AG10803 (cell line): Measurements from ENCODE around the gene UPK1B.

Experiments
- DNase-seq: peaks from one replicate; pipeline ENCODE4 v3.0.0; 2010; ENCODE audit warnings: low read depth
- H3K4me3 ChIP-seq: 2 replicates; pipeline ENCODE4 v1.5.1; 2011; ENCODE audit warnings: mild to moderate bottlenecking, low read length, control low read depth
- CTCF ChIP-seq: conservative IDR thresholded peaks from 2 replicates; pipeline ENCODE4 v1.5.1; 2011; ENCODE audit warnings: mild to moderate bottlenecking, low read length, control low read depth, inconsistent platforms

The UPK1B gene

GRCh38 chr3:119230071-119230470 lies 56.7 kb downstream of the UPK1B start:
- no peak overlapping the region for H3K4me3 ChIP-seq
- DNase-seq: no peak
- TF ChIP-seq CTCF: no peak

GRCh38 chr3:119230745-119231144 lies 57.3 kb downstream of the UPK1B start:
- H3K4me3 ChIP-seq: no peak overlapping the region
- no peak for TF ChIP-seq CTCF
- DNase-seq: no peak

- no peak overlapping the region for H3K4me3 ChIP-seq
- DNase-seq: no peak
- no peak for TF ChIP-seq CTCF
These were observed 61.2 kb downstream of the UPK1B start for GRCh38 chr3:119234610-119235009.

- H3K4me3 ChIP-seq: no peak overlapping the region
- TF ChIP-seq CTCF: no peak
- peak; percentile 79 for DNase-seq
These were observed 61.8 kb downstream of the UPK1B start for GRCh38 chr3:119235151-119235550.

GRCh38 chr3:119236756-119237155 lies 63.4 kb downstream of the UPK1B start:
- no peak for TF ChIP-seq CTCF
- no peak for DNase-seq
- no peak overlapping the region for H3K4me3 ChIP-seq

GRCh38 chr3:119237299-119237698 lies 63.9 kb downstream of the UPK1B start:
- no peak for TF ChIP-seq CTCF
- DNase-seq: peak; percentile 54

GRCh38 chr3:119238363-119238762 lies 65.0 kb downstream of the UPK1B start:
- no peak for TF ChIP-seq CTCF
- H3K4me3 ChIP-seq: no peak overlapping the region
- DNase-seq: no peak

More at GRCh38 chr3:119237299-119237698, 63.9 kb downstream of the UPK1B start:
- H3K4me3 ChIP-seq: no peak overlapping the region
